GM20000 (cell line): ENCODE measurements around the gene PRSS38.

Source experiments
- DNase-seq: peaks from one replicate; pipeline ENCODE4 v3.0.0; 2012; ENCODE audit warnings: low spot score
- TF ChIP-seq, protein P1 (sequence below): IDR thresholded peaks from 2 replicates; pipeline ENCODE4 v1.5.1; 2012; ENCODE audit warnings: mild to moderate bottlenecking, control low read depth; ENCODE audit errors: extremely low read depth, missing control alignments

PRSS38 gene

DNA sequence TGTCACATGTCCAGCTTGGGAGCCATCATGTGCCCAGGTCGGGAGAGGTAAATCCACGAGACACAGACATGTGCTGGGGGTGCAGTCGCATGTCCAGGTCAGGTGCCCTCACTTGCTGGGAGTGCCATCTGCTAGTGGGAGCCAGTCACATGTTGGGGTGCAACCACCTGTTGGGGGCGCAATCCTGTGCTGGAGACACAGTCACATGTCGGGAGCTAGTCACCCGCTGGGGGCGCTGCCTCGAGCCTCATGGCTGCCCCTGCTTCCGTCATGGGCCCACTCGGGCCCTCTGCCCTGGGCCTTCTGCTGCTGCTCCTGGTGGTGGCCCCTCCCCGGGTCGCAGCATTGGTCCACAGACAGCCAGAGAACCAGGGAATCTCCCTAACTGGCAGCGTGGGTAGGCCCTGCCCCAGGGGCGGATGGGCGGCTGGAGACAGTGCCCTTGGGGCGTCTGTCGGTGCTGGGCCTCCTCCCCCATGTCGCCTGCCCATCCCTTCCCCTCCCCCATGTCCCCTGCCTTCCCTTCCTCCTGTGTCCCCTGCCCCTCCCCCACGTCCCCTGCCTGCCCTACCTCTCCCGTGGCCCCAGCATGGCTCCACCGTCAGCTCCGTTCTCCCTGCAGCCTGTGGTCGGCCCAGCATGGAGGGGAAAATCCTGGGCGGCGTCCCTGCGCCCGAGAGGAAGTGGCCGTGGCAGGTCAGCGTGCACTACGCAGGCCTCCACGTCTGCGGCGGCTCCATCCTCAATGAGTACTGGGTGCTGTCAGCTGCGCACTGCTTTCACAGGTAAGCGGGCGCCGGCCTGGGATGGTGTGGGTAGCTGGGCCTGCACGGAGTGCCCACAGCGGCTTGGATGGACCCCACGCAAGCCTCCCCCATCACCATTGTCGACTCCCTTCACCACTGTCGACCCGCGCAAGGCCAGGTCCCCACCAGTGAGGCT is at the start of gene PRSS38:
Gene PRSS38 (plus strand): TSS at position 208 of the 942 bp plus-strand sequence. CDS start 42 bp downstream, at position 250.
- TF ChIP-seq, protein P1, sequence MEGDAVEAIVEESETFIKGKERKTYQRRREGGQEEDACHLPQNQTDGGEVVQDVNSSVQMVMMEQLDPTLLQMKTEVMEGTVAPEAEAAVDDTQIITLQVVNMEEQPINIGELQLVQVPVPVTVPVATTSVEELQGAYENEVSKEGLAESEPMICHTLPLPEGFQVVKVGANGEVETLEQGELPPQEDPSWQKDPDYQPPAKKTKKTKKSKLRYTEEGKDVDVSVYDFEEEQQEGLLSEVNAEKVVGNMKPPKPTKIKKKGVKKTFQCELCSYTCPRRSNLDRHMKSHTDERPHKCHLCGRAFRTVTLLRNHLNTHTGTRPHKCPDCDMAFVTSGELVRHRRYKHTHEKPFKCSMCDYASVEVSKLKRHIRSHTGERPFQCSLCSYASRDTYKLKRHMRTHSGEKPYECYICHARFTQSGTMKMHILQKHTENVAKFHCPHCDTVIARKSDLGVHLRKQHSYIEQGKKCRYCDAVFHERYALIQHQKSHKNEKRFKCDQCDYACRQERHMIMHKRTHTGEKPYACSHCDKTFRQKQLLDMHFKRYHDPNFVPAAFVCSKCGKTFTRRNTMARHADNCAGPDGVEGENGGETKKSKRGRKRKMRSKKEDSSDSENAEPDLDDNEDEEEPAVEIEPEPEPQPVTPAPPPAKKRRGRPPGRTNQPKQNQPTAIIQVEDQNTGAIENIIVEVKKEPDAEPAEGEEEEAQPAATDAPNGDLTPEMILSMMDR: no peak
- DNase-seq: no peak

DNA sequence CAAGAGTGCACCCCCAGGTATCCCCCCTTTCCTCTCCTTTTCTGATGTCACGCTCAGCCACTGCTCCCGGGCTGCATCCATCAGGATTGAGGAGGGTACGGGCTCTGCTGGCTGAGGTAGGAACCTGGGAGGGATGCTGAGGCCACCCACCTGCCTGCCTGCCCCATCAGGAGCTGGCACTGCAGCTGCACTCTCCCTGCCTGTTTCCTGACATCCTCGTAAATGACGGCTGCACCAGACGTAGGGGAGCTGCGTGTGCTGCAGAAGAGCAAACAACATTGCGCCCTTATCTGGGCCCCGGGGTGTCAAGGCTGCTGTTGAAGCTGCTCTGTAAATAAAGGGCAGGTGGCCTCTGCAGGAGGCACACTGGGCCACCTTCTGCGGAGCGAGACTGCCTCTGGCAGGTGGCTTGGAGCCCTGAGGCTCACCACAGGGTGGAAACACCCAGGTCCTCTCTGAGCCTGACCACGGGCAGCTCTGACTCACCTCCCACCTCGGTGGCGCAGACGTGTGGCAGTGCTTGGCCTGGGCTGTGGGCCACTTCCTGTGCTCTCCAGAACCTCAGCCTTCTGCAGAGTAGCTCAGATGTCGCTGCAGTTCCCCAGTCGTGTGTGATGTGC is 49.4 kb upstream of the PRSS38 start:
- DNase-seq: no peak
- TF ChIP-seq, protein P1: no peak

DNA sequence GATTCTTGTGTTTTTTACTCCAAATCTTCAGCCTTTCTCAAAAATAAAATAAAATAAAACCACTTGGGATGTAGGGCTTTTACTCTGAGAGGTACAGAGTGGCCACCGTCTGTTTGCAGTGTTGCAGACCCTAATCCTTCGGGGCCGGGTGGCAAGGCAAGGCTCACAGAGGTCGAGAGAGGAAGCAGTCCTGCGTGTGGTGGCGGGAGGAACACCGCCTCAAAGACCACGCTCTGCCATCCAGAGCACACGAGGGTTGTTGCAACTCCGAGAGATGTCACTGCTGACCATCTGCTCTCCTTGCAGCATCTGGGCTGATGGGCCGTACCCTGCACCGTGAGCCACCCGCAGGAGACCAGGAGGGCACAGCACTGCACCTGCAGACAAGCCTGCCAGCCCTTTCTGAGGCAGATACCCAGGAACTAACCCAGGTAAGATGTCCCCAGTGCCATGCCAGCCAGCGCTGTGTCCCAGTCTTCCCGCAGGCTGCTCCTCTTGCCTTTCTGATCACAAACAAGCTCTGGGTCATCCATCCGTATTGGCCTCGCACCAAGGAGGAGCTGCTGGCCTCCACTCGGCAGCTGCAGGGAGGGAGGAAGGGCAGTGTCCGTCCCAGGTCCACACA is 48.7 kb upstream of the PRSS38 start:
- TF ChIP-seq, protein P1: no peak

DNA sequence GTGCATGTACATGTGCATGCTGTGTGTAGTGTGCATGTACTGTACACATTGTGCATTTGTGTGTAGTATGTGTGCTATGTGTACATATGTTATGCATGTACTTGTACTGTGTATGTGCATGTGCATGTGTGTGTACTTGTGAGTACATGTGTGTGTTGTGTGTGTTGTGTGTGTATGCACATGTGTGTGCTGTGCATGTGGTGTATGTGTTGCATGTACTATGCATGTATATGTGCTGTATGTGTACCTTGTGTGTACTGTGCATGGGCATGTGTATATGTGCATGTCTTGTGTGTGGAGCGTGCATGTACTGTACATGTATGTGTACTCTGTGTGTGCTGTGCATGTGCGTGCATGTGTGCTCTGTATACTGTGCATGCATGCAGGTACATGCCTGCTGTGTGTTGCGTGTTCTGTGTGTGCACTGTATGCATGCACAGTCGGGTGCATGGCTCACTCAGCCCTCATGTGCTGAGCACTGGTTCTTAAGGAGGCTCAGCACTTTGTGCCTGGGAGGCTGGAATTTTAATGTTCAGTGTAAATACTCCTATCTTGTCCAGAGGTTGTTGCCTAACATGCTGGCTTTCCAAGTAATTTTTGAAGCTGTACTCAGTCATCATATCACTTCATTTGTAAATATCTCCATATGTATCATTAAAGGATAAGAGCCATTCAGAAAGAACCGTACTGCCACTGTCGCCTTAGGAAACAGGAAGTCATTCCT is 47.9 kb upstream of the PRSS38 start:
- no peak for DNase-seq
- TF ChIP-seq, protein P1: no peak

More for the DNA sequence above, 48.7 kb upstream of the PRSS38 start:
- DNase-seq: no peak

GRCh38 chr1:227768125-227768439 is 47.4 kb upstream of the PRSS38 start:
- TF ChIP-seq, protein P1: no peak
- no peak for DNase-seq

- TF ChIP-seq, protein P1: no peak
- DNase-seq: no peak
Observed at GRCh38 chr1:227768640-227769039, 46.8 kb upstream of the PRSS38 start.
